DMS53 treated with DMSO at 0.1 percent for 48 hours (cell line): ENCODE measurements around the gene HYDIN.

ENCODE experiments used
- DNase-seq: peaks from one replicate; lab custom pipeline; 2025; ENCODE audit not compliant: unreplicated experiment; lab: John Stamatoyannopoulos, UW

HYDIN gene

GRCh38 chr16:70769131-70769530 is 461.4 kb downstream of the HYDIN start:
- DNase-seq: no peak

- no peak for DNase-seq
These were observed 462.3 kb downstream of the HYDIN start for GRCh38 chr16:70768203-70768580.

- DNase-seq: no peak
These were observed 462.9 kb downstream of the HYDIN start for GRCh38 chr16:70767377-70768202.

- DNase-seq: no peak
These were observed 463.9 kb downstream of the HYDIN start for GRCh38 chr16:70766658-70767057.

- DNase-seq: no peak
These were observed 464.3 kb downstream of the HYDIN start for GRCh38 chr16:70766176-70766575.

GRCh38 chr16:70765491-70765890 is 465.0 kb downstream of the HYDIN start:
- no peak for DNase-seq

- no peak for DNase-seq
These were observed 465.9 kb downstream of the HYDIN start for GRCh38 chr16:70764632-70765031.

GRCh38 chr16:70760221-70760620 is 470.3 kb downstream of the HYDIN start:
- no peak for DNase-seq

- DNase-seq: no peak
These were observed 470.9 kb downstream of the HYDIN start for GRCh38 chr16:70759666-70760065.

- no peak for DNase-seq
These were observed 471.7 kb downstream of the HYDIN start for GRCh38 chr16:70758786-70759185.
